Measurements from ENCODE around the gene BACH2.
"Not testable (repeated sequence)": the region's sequence is repeated elsewhere in the genome, so short reads cannot be mapped to it uniquely, and the experiment has no call there.

BACH2 gene

GRCh38 chr6:90296341-90297114, at the start of gene BACH2:
Gene BACH2 (minus strand): TSS chr6:90296843. CDS start chr6:90008844, 287,999 bp downstream.
- peak in 57 of 58 donors; percentile 31 to 92 (median 84) for DNase-seq

DNA sequence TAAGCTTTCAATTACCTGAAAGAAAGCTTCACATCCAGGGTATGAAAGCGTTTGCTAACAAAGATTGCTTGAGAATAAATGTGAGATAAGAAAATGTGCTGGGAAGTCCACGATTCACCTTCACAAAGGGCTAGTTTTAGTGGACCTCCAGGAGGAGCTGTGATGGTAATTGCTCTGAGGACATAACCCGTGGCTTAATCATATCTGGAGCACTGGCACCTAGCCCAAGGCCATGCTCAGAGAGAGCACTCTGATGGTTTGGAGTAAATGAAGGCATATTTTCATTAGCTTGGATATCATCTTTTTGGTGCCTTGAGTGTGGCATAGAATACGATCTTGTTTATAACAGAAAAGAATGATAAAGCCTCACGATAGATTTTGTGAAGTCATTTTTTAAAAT, 46.9 kb upstream of the BACH2 start:
- no peak for DNase-seq

DNA sequence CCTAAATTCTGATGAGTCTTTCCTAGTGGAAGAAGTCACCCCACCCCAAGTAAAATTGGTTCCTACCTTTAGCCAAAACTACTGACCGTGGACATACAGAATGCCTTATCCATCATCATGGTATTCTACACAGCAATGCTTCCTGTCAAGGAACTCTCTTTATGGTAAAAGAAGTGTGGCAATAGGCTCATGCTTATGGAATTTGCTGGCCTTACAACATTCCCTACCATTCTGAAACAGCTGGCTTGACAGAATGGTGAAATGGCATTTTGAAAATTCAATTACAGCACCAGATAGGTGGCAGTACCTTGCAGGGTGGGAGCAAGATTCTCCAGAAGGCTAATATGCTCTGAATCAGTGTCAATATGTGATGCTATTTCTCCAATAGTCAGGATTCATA, 41.8 kb upstream of the BACH2 start:
- no peak for DNase-seq

- DNase-seq, result no peak
Measured at GRCh38 chr6:90336388-90336947, 39.8 kb upstream of the BACH2 start.

DNA sequence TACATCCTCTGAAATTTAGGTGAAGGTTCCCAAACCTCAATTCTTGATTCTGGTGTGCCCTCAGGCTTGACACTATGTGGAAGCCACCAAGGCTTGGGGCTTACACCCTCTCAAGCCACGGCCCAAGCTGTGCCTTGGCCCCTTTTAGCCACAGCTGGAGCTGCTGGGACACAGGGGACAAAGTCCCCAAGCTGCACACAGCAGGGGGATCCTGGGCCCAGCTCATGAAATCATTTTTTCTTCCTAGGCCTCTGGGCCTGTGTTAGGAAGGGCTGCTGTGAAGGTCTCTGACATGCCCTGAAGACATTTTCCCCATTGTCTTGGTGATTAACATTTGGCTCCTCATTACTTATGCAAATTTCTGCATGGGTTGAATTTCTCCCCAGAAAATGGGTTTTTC, 37.3 kb upstream of the BACH2 start:
- DNase-seq, result no peak

- DNase-seq, result not testable (repeated sequence)
Measured at GRCh38 chr6:90332978-90333543, 36.4 kb upstream of the BACH2 start.

DNA sequence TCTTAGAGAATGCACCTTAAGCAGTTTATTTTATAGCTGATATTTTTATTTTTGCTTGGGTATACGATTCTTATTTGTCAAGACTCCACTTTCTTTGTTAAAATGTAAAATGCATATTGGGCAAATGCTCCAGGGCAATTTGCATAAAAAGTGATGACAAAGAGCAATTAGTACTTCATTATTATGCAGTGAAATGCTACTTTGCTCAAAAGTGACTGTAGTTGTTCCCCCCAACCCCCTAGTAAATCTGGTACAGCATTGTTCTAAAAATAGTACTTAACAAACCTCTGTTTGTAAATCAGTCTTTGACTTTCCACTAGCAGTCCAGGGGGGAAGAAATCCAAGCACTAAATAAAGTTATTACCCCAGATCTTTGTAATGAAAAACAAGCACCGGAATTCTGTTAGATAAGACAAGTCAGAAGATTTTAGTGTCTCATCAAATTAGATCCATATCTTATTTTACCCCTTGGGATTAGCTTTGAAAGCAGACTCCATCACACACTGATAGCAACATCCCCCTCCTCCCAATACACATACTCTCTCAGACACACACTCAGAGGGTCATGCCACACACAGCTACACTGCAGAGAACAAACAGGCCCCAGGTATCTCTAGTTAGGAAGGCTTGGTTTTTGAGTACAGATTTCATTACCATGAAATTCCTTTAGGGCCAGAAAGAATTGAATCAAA, 32.9 kb upstream of the BACH2 start:
- DNase-seq, result no peak

DNA sequence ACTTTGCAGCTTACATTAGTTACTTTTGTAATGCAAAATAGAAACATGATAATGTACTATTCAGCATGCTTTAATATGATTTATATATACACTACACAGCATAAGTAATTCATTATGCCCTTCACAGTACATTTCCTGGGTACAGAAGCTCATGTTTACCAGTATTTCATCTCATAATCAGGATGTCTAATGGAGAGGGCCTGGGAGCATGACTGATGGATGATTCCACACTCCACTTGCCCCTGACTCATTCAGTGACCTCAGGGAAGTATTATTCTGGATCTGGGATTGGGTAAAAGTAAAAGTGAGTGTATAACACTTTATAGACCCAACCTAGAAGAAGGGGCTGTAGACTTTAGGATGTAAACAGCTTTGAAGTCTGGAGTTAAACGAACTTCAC, 31.4 kb upstream of the BACH2 start:
- no peak for DNase-seq

DNA sequence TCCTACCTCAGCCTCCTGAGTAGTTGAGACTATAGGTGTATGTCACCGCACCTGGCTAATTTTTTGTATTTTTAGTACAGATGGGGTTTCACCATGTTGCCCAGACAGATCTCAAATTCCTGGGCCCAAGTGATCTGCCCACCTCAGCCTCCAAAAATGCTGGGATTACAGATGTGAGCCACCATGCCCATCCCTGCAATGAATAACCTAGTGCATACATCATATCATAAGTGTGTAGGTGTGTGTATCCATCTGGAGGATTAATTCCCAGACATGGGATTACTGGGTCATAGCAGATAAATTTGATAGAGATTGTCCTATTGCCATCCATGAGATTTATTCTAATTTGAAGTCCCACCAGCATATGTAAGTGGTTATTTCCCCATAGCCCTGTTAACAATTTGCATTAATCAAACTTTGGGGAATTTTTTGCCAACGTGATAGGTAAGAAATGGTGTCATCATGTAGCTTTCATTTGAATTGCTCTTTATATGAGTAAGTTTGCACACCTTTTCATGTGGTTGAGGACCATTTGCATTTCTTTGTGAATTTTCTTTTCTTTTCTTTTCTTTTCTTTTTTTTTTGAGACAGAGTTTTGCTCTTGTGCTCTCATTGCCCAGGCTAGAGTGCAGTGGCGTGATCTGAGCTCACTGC, 29.9 kb upstream of the BACH2 start:
- DNase-seq, result no peak

- DNase-seq, result no peak
Measured at GRCh38 chr6:90323706-90324105, 27.1 kb upstream of the BACH2 start.

DNA sequence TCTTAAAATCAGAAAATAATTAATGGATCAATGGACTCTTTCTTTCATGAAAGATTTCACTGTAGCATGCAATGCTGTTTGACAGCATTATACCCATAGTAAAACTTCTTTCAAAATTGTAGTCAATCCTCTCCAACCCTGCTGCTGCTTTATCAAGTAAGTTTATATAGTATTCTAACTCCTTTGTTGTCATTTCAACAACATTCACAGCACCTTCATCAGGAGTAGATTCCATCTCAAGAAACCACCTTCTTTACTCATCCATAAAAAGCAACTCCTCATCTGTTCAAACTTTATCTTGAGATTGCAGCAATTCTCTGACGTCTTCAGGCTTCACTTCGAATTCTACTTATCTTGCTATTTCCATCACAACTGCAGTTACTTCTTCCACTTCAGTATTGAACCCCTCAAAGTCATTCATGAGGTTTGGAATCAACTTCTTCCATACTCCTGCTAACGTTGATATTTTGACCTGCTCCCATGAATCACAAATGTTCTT, 26.4 kb upstream of the BACH2 start:
- no peak for DNase-seq

DNA sequence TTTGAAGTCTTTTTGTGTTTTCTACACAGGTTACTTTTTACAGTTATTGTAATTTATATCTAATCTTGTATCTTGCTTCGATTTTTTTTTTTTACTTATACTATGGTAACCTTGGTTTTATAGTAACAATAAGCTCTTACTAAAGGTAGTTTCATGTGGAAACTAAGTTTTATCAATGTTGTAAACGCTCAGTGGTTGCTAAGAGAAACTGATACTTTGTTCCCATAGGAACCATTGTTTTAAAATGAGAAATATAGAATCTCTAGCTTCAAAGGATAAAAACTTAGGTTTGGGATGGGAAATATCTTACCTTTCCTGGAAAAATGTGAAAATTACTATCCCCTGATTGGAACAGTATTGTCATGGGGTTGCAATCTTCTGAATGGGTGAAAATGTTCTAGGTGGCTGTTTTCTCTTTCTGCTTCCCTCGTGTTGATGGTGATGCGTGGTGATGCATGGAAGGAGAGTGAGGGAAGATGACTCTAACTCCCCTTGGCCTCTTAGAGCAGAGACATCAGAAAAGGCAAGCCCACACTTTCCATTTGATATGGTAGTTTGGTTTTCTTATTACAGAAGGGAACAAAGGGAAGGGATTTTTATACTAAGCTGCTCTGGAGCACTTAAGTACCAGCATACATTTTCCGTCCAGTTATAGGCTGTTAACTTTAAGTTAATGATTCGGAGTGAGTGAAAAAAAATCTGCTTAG, 23.5 kb upstream of the BACH2 start:
- DNase-seq, result no peak

GRCh38 chr6:90319044-90319443, 22.4 kb upstream of the BACH2 start:
- peak in 1 of 58 donors; percentile 12 for DNase-seq

DNA sequence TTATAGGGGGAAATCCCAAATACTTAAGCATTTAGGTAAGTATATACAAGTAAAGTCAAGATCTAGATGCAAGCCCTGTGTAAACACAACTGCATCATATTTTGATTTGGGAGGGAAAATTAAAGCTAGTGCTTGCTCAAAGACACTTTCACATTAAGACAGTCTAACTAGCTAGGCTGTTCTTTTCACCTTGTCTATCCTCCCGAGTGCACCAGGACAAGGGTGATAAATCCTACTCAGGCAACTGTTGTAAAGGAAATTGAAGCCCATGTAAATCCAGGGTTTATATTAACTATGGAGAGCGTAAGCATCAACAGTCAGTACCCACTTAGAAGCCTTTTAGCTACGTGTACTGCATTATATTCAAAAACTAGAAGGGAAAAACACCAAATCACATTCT, 19.3 kb upstream of the BACH2 start:
- DNase-seq, result no peak

DNA sequence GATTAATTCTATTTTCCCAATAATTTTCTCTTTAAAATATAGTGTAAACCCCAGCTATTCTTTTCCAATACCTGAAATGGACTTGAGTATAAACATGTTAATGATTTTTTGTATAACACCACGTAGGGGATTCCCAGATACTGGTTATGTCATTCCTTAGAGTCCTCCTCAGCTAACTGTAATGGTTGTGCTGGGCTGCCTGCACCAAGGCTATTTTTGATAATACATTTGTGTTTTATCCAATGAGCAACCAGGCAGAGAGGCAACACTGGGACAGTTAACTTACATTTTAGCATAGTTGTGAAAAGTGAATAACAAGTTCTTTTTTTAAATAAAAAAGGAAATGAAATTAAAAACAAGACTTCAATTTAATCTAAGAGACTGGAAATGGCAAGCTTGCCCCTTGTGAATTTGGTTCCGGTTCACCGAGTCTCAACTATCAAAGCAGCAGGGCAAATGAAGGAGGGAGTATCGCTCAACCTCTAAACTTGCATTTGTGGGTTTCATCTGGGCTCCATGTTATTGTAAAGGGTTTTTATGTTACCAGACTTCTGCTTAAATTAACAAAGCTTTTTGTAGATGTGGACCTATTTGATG, 18.8 kb upstream of the BACH2 start:
- no peak for DNase-seq

- no peak for DNase-seq
Measured at GRCh38 chr6:90314514-90314913, 17.9 kb upstream of the BACH2 start.

DNA sequence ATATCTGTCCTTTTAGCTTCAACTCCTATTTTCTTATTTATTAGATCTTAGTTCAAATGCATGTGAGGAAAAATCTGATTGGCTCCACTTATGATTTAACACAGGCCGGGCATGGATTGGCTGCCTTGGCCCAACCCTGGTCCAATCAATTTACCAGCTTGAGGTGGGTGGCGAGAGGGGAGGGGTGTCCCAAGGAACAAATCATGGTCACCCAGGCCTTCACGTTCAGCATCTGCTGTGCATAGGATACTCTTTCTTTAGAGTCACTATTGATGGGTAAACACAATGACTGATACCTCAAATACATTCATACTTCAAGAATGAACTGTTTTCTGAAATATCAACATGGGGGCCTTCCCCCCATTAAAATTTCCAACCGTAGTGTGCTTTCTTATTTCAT, 14.9 kb upstream of the BACH2 start:
- no peak for DNase-seq

- DNase-seq, result no peak
Measured at GRCh38 chr6:90305800-90306448, 9.3 kb upstream of the BACH2 start.

GRCh38 chr6:90304308-90304707, 7.7 kb upstream of the BACH2 start:
- no peak for DNase-seq

GRCh38 chr6:90303039-90303438, 6.4 kb upstream of the BACH2 start:
- DNase-seq, result no peak
